GM19035 (cell line): ENCODE data around the gene MS4A10.
"Not testable (repeated sequence)": the region's sequence is repeated elsewhere in the genome, so short reads cannot be mapped to it uniquely, and the experiment has no call there.

Source experiments
- ATAC-seq: cut with Tn5 transposase; IDR thresholded peaks from one replicate; pipeline ENCODE4 v1.9.1; 2021; ENCODE audit not compliant: unreplicated experiment

MS4A10 gene

GRCh38 chr11:60785136-60785535, at the start of gene MS4A10:
MS4A10 (plus strand) TSS chr11:60785333; CDS start chr11:60790336, 5,003 bp downstream.
- no peak for ATAC-seq

GRCh38 chr11:60739114-60739513, 46.0 kb upstream of the MS4A10 start:
- no peak for ATAC-seq

GRCh38 chr11:60740573-60740972, 44.6 kb upstream of the MS4A10 start:
- ATAC-seq: no peak

GRCh38 chr11:60741421-60741820, 43.7 kb upstream of the MS4A10 start:
- no peak for ATAC-seq

- no peak for ATAC-seq
Observed at GRCh38 chr11:60743058-60743457, 42.1 kb upstream of the MS4A10 start.

GRCh38 chr11:60744114-60744513, 41.0 kb upstream of the MS4A10 start:
- no peak for ATAC-seq

- ATAC-seq: no peak
Observed at GRCh38 chr11:60747359-60747873, 37.7 kb upstream of the MS4A10 start.

- ATAC-seq: no peak
Observed at GRCh38 chr11:60748225-60748624, 36.9 kb upstream of the MS4A10 start.

GRCh38 chr11:60748821-60749220, 36.3 kb upstream of the MS4A10 start:
- no peak for ATAC-seq

GRCh38 chr11:60750911-60751310, 34.2 kb upstream of the MS4A10 start:
- ATAC-seq: no peak

- ATAC-seq: no peak
Observed at GRCh38 chr11:60753309-60753708, 31.8 kb upstream of the MS4A10 start.

- no peak for ATAC-seq
Observed at GRCh38 chr11:60754887-60755286, 30.2 kb upstream of the MS4A10 start.

- no peak for ATAC-seq
Observed at GRCh38 chr11:60756307-60757032, 28.7 kb upstream of the MS4A10 start, which contains the start of gene MS4A15. MS4A15 (plus strand) TSS chr11:60756867; CDS start chr11:60763734, 6,867 bp downstream.

GRCh38 chr11:60757231-60757800, 27.8 kb upstream of the MS4A10 start:
- ATAC-seq: no peak

GRCh38 chr11:60758671-60759070, 26.5 kb upstream of the MS4A10 start:
- ATAC-seq: not testable (repeated sequence)

- ATAC-seq: not testable (repeated sequence)
Observed at GRCh38 chr11:60759438-60760225, 25.5 kb upstream of the MS4A10 start.

GRCh38 chr11:60761436-60762190, 23.5 kb upstream of the MS4A10 start:
- no peak for ATAC-seq

GRCh38 chr11:60762851-60763691, 22.1 kb upstream of the MS4A10 start:
- peak; percentile 70 for ATAC-seq

- peak; percentile 22 for ATAC-seq
Observed at GRCh38 chr11:60763692-60764369, 21.3 kb upstream of the MS4A10 start.
